HepG2 (cell line): ENCODE data around the gene SLC25A22. TPM values are rescaled to one million over a fixed set of nuclear protein-coding genes. Genes with fewer than 3 reads are reported as not detected.

ENCODE experiments used
- ATAC-seq: fragments of 200-7000 bp; cut with Tn5 transposase; 3 replicates; pipeline ENCODE4 v1.9.1; 2020; ENCODE audit warnings: mild to moderate bottlenecking, moderate library complexity
- BruUV-seq: library from RNA; stranded (reverse); fragments of 400-500 nt; replicated peaks from 2 replicates; lab custom pipeline; 2021; lab: Mats Ljungman, UMichigan
- CTCF ChIA-PET: fragments of 300-600 bp; formaldehyde crosslinking; extraction: SDS; loops from one replicate; lab custom pipeline; 2021; ENCODE audit warnings: low total read pairs, inconsistent platforms, low intra/inter-chr PET ratio; lab: Yijun Ruan, JAX
- POLR2A ChIA-PET: fragments of 350-600 bp; sonication (Branson Sonifier 250); formaldehyde crosslinking; loops from one replicate; lab custom pipeline; 2020; ENCODE audit warnings: antibody characterized with exemption, inconsistent platforms; lab: Yijun Ruan, JAX
- DNase-seq: peaks from one replicate; pipeline ENCODE4 v3.0.0-alpha.2; 2015; ENCODE audit warnings: low spot score
- FAIRE-seq: peaks from 3 replicates; lab custom pipeline; 2011; peaks lifted over from hg19 to GRCh38; lab: Jason Lieb, UNC
- H2AFZ ChIP-seq: one replicate; pipeline ENCODE4 v1.6.1; 2011; ENCODE audit warnings: low read length, inconsistent platforms
- H3K27ac ChIP-seq: fragments of 300-600 bp; 3 replicates; pipeline ENCODE4 v1.8.0; 2011; ENCODE audit warnings: mixed run types, mild to moderate bottlenecking, mixed read lengths, low read length, inconsistent platforms; ENCODE audit not compliant: insufficient read depth; ENCODE audit errors: extremely low read length
- H3K27me3 ChIP-seq, 2 experiments: fragments of 200-600 bp in 1 of 2; 2 replicates in 1 of 2; 3 replicates in 1 of 2; pipeline versions ENCODE4 v1.6.0 to v1.8.0; 2011; ENCODE audit warnings: low read length in 2 of 2, mild to moderate bottlenecking in 2 of 2, moderate library complexity in 2 of 2, inconsistent platforms in 1 of 2; ENCODE audit not compliant: insufficient read depth in 2 of 2, control insufficient read depth in 1 of 2
- H3K36me3 ChIP-seq, 2 experiments: fragments of 200-600 bp in 1 of 2; replicated peaks in 1 of 2; 2 replicates in 1 of 2; 3 replicates in 1 of 2; pipeline versions ENCODE4 v1.5.1 to v1.8.0; 2011; ENCODE audit warnings: low read length in 2 of 2, inconsistent platforms in 1 of 2; ENCODE audit not compliant: insufficient read depth in 2 of 2, control insufficient read depth in 1 of 2
- H3K4me1 ChIP-seq: 2 replicates; pipeline ENCODE4 v1.5.1; 2012; ENCODE audit warnings: low read length, inconsistent platforms; ENCODE audit not compliant: insufficient read depth
- H3K4me2 ChIP-seq: 2 replicates; pipeline ENCODE4 v1.6.0; 2011; ENCODE audit warnings: low read depth, low read length, inconsistent platforms
- H3K4me3 ChIP-seq, 3 experiments: fragments of 200-600 bp in 1 of 3; sonication (generic), shearing (Covaris generic) in 1 of 3; replicated peaks in 1 of 3; 2 replicates each; pipeline ENCODE4 v1.5.1; 2011 to 2016; ENCODE audit warnings: low read length in 3 of 3, inconsistent platforms in 2 of 3, low read depth in 2 of 3, mild to moderate bottlenecking in 2 of 3, control low read depth in 1 of 3, mixed read lengths in 1 of 3; ENCODE audit not compliant: insufficient read depth in 1 of 3
- H3K79me2 ChIP-seq: one replicate; pipeline ENCODE4 v1.6.1; 2011; ENCODE audit warnings: low read length, inconsistent platforms; ENCODE audit not compliant: insufficient read depth
- H3K9ac ChIP-seq: 2 replicates; pipeline ENCODE4 v1.6.0; 2011; ENCODE audit warnings: mild to moderate bottlenecking, low read depth, low read length, inconsistent platforms; ENCODE audit not compliant: insufficient read depth
- H3K9me3 ChIP-seq: 2 replicates; pipeline ENCODE4 v1.5.1; 2012; ENCODE audit warnings: mild to moderate bottlenecking, low read length
- H4K20me1 ChIP-seq: 2 replicates; pipeline ENCODE4 v1.6.0; 2011; ENCODE audit warnings: inconsistent platforms, mild to moderate bottlenecking, low read length, moderate library complexity; ENCODE audit not compliant: insufficient read depth
- BRCA1 ChIP-seq: sonication (generic); formaldehyde crosslinking; IDR thresholded peaks from 2 replicates; pipeline ENCODE4 v1.4.0; 2020; ENCODE audit warnings: missing genetic modification reagents
- FOXO1 ChIP-seq: sonication (generic); formaldehyde crosslinking; IDR thresholded peaks from 2 replicates; pipeline ENCODE4 v1.4.0; 2020; ENCODE audit warnings: missing genetic modification reagents
- GABPA ChIP-seq, 2 experiments: IDR thresholded peaks; 2 replicates each; pipeline ENCODE4 v1.6.1; 2011 to 2016; ENCODE audit warnings: low read depth in 2 of 2, low read length in 1 of 2, missing biosample characterization in 1 of 2, missing genetic modification characterization in 1 of 2
- KDM4B ChIP-seq: sonication (generic); formaldehyde crosslinking; IDR thresholded peaks from 2 replicates; pipeline ENCODE4 v1.4.0; 2020; ENCODE audit warnings: missing genetic modification reagents
- MIXL1 ChIP-seq: IDR thresholded peaks from 2 replicates; pipeline ENCODE4 v1.6.1; 2016
- POLR2AphosphoS5 ChIP-seq: IDR thresholded peaks from 2 replicates; pipeline ENCODE4 v1.6.1; 2012; ENCODE audit warnings: low read depth, low read length
- REXO4 ChIP-seq: sonication (generic); formaldehyde crosslinking; IDR thresholded peaks from 2 replicates; pipeline ENCODE4 v1.8.0; 2022; ENCODE audit warnings: missing genetic modification reagents, mild to moderate bottlenecking, borderline replicate concordance
- SP5 ChIP-seq: IDR thresholded peaks from 2 replicates; pipeline ENCODE4 v1.6.1; 2016; ENCODE audit warnings: low read depth, borderline replicate concordance
- ZC3H13 ChIP-seq: sonication (generic); formaldehyde crosslinking; IDR thresholded peaks from 2 replicates; pipeline ENCODE4 v1.8.1; 2023; ENCODE audit warnings: mild to moderate bottlenecking, missing genetic modification reagents, moderate library complexity
- ZC3H4 ChIP-seq: sonication (generic); formaldehyde crosslinking; IDR thresholded peaks from 2 replicates; pipeline ENCODE4 v1.4.0; 2020; ENCODE audit warnings: missing genetic modification reagents, borderline replicate concordance
- ZNF12 ChIP-seq: sonication (generic); formaldehyde crosslinking; IDR thresholded peaks from 2 replicates; pipeline ENCODE4 v1.5.0; 2020; ENCODE audit warnings: missing genetic modification reagents
- ZNF121 ChIP-seq: sonication (generic); formaldehyde crosslinking; IDR thresholded peaks from 2 replicates; pipeline ENCODE4 v1.5.0; 2020; ENCODE audit warnings: mild to moderate bottlenecking, missing genetic modification reagents
- ZNF317 ChIP-seq: sonication (generic); formaldehyde crosslinking; IDR thresholded peaks from 2 replicates; pipeline ENCODE4 v1.5.0; 2020; ENCODE audit warnings: mild to moderate bottlenecking, missing genetic modification reagents
- ZNF547 ChIP-seq: sonication (generic); formaldehyde crosslinking; IDR thresholded peaks from 2 replicates; pipeline ENCODE4 v1.5.1; 2020; ENCODE audit warnings: mild to moderate bottlenecking, missing genetic modification reagents
- ZNF564 ChIP-seq: sonication (generic); formaldehyde crosslinking; IDR thresholded peaks from 2 replicates; pipeline ENCODE4 v1.8.1; 2023; ENCODE audit warnings: mild to moderate bottlenecking, missing genetic modification reagents
- ZNF724P ChIP-seq: sonication (generic); formaldehyde crosslinking; IDR thresholded peaks from 2 replicates; pipeline ENCODE4 v1.8.0; 2022; ENCODE audit warnings: missing genetic modification reagents, borderline replicate concordance
- WGBS: methylation state at CpG from one replicate; pipeline ENCODE4 v1.1.6; 2017; ENCODE audit warnings: low lambda C conversion rate; 5-methylcytosine and 5-hydroxymethylcytosine counted together
- in situ Hi-C: cut with HindIII; loops from 2 replicates; pipeline ENCODE4 v1.10.0; 2017; ENCODE audit warnings: low pct_unique_long_range_greater_than_20kb; ENCODE audit not compliant: extremely low pct_ligation_motif_present
- intact Hi-C: fragments of 100-400 bp; cut with micrococcal nuclease; formaldehyde crosslinking; loops from one replicate; pipeline ENCODE4 v1.10.0; 2022; ENCODE audit not compliant: unreplicated experiment
- polyA plus RNA-seq, 8 experiments: library from polyadenylated mRNA; depleted of rRNA in 3 of 8; stranded (reverse) in 7 of 8; unstranded in 1 of 8; fragments of >200 nt; fragmentation: Illumina TruSeq in 4 of 8; extraction: Trizol in 4 of 8; gene quantifications; 2 replicates each; pipeline versions ENCODE4 v1.2.1 to v1.2.3, GENCODE V29; 2011 to 2016; ENCODE audit warnings: low read depth in 4 of 8, missing spikeins in 1 of 8, mixed read lengths in 1 of 8; ENCODE audit not compliant: insufficient read depth in 1 of 8
- total RNA-seq, 5 experiments: library from RNA; depleted of rRNA; stranded (reverse); fragments of >200 nt; fragmentation: Illumina TruSeq; extraction: Trizol; gene quantifications; 2 replicates each; pipeline ENCODE4 v1.2.3, GENCODE V29; 2016; ENCODE audit warnings: low read depth in 1 of 5
- TF ChIP-seq, protein P1 (sequence below): sonication (generic); formaldehyde crosslinking; IDR thresholded peaks from 2 replicates; pipeline ENCODE4 v1.5.0; 2020; ENCODE audit warnings: missing genetic modification reagents, mild to moderate bottlenecking, borderline replicate concordance
- TF ChIP-seq, protein P2 (sequence below): sonication (generic); formaldehyde crosslinking; IDR thresholded peaks from 2 replicates; pipeline ENCODE4 v1.5.1; 2020; ENCODE audit warnings: mild to moderate bottlenecking, missing genetic modification reagents, borderline replicate concordance

SLC25A22 gene
- total and polyA plus RNA-seq, 2 of the 13 experiments (the other 11 are each of a cell fraction or from before 2014, with no cell fraction given): 12.4 to 19.2 TPM

DNA sequence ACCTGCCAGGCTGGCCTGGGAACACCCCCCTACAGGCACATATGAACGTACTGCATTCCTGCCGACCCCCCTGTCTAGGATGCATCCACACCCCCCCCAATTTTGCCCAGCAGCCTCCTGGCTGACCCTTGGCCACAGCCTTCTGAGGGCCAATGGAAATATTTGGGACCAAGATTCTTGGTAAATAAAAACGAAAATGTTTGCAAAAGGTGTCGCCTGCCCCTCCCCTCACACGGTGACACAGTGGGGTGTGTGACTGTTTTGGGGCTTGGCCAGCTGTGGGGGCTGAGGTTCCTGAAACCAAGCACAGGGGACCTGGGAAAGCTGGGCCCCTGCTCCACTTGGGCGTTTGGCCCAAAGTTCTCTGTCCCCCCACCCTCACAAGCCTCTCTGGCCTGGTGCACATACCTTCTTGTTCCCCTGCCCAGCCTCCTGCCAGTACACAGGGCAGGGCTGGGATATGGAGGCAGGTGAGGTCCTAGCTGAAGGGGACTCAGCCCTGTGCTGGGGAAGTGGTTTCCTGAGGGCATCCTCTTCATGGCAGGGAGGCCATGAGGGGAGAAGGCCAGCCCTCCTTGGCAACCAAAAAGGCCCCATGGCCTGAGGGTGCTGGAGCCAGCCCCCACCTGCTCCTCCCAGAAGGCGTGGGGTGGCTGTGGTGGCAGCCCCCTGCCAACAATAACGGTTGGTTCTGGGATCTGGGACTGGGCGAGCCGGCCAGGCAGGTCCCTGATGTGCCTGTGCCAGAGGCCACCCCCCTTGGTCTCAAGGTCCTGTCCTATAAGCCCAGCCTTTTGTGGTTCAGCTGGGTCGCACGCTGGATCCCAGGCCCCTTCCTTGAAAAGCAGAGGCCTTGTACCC lies 27.5 kb upstream of the SLC25A22 start (continued):
- TF ChIP-seq POLR2AphosphoS5 (peak; percentile 24; the same call in 1 of the 2 replicates), ZC3H13 (peak; percentile 48; the same call in 1 of the 2 replicates), ZNF317 (CRISPR knock-in tag) (no peak), ZC3H4 (CRISPR knock-in tag) (peak; percentile 54; the same call in 1 of the 2 replicates)

DNA sequence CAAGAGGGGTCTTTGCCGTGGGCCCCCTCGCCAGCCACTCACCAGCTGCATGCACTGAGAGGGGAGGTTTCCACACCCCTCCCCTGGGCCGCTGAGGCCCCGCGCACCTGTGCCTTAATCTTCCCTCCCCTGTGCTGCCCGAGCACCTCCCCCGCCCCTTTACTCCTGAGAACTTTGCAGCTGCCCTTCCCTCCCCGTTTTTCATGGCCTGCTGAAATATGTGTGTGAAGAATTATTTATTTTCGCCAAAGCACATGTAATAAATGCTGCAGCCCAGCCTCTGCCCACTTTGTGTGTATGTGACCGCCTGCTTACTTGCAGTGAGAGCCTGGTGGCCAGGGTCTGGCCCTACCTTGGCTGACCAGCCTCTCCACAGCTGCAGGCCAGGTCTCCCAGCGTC lies 26.9 kb upstream of the SLC25A22 start:
- POLR2A ChIA-PET: interaction anchor here (1.1 to 11.6 kb wide), 3 partner anchors 16 to 118 kb away, joined by 3 to 141 read pairs (median 5); partner anchors contain the start of genes EPS8L2, POLR2L, RPLP2 and TSPAN4
- CTCF ChIA-PET: no interaction called here
- in situ Hi-C loops: no loop called here
- TF ChIP-seq ZNF12: no peak
- no peak for TF ChIP-seq FOXO1
- no peak for TF ChIP-seq REXO4
- TF ChIP-seq GABPA (IDR thresholded peaks at IDR 0.05; ENCODE audit: low read depth, low read length): no peak
- no peak for TF ChIP-seq GABPA (CRISPR knock-in tag; IDR thresholded peaks at IDR 0.05; ENCODE audit: low read depth)
- TF ChIP-seq, protein P1, sequence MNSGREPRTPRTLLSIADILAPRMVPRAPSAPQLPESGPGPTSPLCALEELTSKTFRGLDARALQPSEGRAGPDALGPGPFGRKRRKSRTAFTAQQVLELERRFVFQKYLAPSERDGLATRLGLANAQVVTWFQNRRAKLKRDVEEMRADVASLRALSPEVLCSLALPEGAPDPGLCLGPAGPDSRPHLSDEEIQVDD: no peak
- no peak for TF ChIP-seq KDM4B (CRISPR knock-in tag)
- no peak for TF ChIP-seq ZNF564 (CRISPR knock-in tag)
- no peak for TF ChIP-seq MIXL1 (CRISPR knock-in tag)
- no peak for TF ChIP-seq ZNF547 (CRISPR knock-in tag)
- TF ChIP-seq, protein P2, sequence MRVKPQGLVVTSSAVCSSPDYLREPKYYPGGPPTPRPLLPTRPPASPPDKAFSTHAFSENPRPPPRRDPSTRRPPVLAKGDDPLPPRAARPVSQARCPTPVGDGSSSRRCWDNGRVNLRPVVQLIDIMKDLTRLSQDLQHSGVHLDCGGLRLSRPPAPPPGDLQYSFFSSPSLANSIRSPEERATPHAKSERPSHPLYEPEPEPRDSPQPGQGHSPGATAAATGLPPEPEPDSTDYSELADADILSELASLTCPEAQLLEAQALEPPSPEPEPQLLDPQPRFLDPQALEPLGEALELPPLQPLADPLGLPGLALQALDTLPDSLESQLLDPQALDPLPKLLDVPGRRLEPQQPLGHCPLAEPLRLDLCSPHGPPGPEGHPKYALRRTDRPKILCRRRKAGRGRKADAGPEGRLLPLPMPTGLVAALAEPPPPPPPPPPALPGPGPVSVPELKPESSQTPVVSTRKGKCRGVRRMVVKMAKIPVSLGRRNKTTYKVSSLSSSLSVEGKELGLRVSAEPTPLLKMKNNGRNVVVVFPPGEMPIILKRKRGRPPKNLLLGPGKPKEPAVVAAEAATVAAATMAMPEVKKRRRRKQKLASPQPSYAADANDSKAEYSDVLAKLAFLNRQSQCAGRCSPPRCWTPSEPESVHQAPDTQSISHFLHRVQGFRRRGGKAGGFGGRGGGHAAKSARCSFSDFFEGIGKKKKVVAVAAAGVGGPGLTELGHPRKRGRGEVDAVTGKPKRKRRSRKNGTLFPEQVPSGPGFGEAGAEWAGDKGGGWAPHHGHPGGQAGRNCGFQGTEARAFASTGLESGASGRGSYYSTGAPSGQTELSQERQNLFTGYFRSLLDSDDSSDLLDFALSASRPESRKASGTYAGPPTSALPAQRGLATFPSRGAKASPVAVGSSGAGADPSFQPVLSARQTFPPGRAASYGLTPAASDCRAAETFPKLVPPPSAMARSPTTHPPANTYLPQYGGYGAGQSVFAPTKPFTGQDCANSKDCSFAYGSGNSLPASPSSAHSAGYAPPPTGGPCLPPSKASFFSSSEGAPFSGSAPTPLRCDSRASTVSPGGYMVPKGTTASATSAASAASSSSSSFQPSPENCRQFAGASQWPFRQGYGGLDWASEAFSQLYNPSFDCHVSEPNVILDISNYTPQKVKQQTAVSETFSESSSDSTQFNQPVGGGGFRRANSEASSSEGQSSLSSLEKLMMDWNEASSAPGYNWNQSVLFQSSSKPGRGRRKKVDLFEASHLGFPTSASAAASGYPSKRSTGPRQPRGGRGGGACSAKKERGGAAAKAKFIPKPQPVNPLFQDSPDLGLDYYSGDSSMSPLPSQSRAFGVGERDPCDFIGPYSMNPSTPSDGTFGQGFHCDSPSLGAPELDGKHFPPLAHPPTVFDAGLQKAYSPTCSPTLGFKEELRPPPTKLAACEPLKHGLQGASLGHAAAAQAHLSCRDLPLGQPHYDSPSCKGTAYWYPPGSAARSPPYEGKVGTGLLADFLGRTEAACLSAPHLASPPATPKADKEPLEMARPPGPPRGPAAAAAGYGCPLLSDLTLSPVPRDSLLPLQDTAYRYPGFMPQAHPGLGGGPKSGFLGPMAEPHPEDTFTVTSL: no peak
- TF ChIP-seq BRCA1 (CRISPR knock-in tag): no peak
- TF ChIP-seq ZNF724P (CRISPR knock-in tag): no peak
- no peak for TF ChIP-seq SP5 (CRISPR knock-in tag)
- TF ChIP-seq ZNF121: no peak

More for the DNA sequence above, 26.9 kb upstream of the SLC25A22 start:
- H3K4me3 ChIP-seq: no peak overlapping the region
- 90% methylated on average over 9 of the region's 11 CpGs for WGBS
- H3K9ac ChIP-seq: no peak overlapping the region
- H3K4me2 ChIP-seq: no peak overlapping the region
- H3K4me1 ChIP-seq: peaks cover 60% of the 10 kb centered on the region
- H2AFZ ChIP-seq: no peak overlapping the region
- intact Hi-C loops: no loop called here
- H3K27ac ChIP-seq: no peak overlapping the region
- H3K27me3 ChIP-seq: no peaks in the 10 kb centered on the region; a peak in 1 of 5 replicates
- ATAC-seq: no peak
- H4K20me1 ChIP-seq: peaks cover 20% of the 10 kb centered on the region
- H3K36me3 ChIP-seq: peaks cover 8 to 22% of the 10 kb centered on the region in 2 experiments; a peak in 4 of 5 replicates
- no peak for FAIRE-seq
- BruUV-seq: no TSS peak
- H3K79me2 ChIP-seq: peaks cover 20% of the 10 kb centered on the region
- DNase-seq: no peak
- no peaks in the 10 kb centered on the region for H3K9me3 ChIP-seq
